HuH-7.5 (cell line): ENCODE measurements around the gene UBE3C.
"Not testable (repeated sequence)": the region's sequence is repeated elsewhere in the genome, so short reads cannot be mapped to it uniquely, and the experiment has no call there.

Experiments used
- DNase-seq: peaks from one replicate; pipeline ENCODE4 v3.0.0; 2011; ENCODE audit warnings: low spot score

UBE3C gene

GRCh38 chr7:157273208-157274093, 134.7 kb downstream of the UBE3C start:
- DNase-seq, result peak; percentile 96

DNA sequence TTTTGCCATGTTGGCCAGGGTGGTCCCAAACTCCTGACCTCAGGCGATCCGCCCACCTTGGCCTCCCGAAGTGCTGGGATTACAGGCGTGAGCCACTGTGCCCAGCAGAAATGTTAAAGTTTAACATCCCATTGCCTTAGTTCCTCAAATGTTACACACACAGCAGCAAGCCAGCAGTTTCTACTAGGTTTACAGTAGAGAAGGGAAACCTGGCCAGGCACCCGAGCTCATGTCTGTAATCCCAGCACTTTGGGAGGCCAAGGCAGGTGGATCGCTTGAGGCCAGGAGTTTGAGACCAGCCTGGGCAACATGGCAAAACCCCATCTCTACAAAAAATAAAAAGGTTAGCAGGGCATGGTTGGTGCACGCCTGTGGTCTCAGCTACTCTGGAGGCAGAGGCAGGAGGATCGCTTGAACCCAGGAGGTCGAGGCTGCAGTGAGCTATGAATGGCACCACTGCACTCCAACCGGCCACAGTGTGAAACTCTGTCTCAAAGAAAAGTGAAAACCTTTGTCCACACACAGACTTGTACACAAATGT, 135.4 kb downstream of the UBE3C start:
- DNase-seq, result not testable (repeated sequence)

DNA sequence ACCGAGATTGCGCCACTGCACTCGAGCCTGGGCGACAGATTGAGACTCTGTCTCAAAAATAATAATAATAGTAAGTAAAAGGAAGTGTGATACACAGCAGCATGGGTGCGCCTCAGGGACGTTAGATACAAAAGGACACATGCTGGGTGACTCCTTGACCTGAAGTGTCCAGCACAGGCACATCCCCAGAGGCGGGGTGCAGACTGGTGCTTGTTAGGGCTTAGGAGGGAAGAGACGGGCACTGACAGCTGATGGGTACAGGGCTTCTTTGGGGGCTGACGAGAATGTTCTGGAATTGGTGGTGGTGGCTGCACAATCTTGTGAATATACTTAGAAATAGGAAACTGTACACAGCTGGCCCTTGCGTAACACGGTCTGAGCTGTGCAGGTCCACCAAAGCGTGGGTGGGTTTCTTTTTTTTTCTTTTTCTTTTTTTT, 136.3 kb downstream of the UBE3C start:
- no peak for DNase-seq

DNA sequence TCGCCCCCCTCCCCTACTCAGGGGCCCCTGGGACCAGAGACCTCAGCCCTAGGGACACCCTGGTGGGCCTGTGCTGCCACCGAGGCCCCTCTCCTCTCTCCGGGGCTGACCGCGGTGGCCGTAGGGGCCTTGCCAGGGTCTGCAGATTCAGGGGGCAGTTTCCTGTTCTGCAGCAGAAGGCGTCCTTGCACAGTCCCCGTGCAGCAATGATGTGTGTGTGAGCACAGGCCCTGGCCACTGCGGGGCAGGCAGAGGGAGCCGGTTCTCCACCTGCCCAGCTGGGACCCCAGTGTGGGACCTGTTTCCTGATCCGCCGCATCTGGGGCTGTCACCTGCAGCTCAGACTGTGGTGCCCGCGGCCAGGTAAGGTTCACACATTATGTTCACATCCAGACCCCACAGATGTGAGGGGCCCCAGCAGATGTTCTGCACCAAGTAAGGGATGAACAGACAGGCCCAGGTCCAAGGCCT, 137.4 kb downstream of the UBE3C start:
- no peak for DNase-seq

- DNase-seq, result no peak
Measured at GRCh38 chr7:157276731-157277562, 138.2 kb downstream of the UBE3C start.

- DNase-seq, result not testable (repeated sequence)
Measured at GRCh38 chr7:157277568-157277967, 138.8 kb downstream of the UBE3C start.

GRCh38 chr7:157278167-157278790, 139.6 kb downstream of the UBE3C start:
- no peak for DNase-seq

- peak; percentile 76 for DNase-seq
Measured at GRCh38 chr7:157278791-157279724, 140.3 kb downstream of the UBE3C start.

DNA sequence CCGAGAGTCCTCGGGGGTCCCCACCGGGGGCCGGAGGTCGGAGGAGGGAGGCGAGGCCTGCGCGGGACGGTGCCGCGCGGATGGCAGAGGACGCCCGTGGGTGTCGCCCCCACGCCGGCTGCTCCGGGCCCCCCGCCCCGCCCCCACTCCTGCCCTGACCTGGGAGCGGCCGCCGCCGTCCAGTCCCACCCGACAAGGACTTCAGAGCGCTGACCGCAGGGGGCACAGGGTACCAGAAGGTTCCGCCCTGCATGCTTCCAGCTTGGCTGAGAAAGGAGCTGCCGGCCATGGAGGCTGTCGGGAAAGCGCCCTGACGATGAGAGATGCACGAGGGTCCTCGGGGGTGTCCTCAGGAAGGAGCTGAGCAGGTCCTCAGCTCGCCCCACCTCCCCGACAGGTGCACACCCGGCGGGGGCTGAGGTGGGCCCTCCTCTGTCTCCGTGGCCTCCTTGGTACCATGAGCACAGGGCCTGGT, 141.1 kb downstream of the UBE3C start:
- DNase-seq, result no peak

- DNase-seq, result no peak
Measured at GRCh38 chr7:157280216-157280841, 141.6 kb downstream of the UBE3C start.

DNA sequence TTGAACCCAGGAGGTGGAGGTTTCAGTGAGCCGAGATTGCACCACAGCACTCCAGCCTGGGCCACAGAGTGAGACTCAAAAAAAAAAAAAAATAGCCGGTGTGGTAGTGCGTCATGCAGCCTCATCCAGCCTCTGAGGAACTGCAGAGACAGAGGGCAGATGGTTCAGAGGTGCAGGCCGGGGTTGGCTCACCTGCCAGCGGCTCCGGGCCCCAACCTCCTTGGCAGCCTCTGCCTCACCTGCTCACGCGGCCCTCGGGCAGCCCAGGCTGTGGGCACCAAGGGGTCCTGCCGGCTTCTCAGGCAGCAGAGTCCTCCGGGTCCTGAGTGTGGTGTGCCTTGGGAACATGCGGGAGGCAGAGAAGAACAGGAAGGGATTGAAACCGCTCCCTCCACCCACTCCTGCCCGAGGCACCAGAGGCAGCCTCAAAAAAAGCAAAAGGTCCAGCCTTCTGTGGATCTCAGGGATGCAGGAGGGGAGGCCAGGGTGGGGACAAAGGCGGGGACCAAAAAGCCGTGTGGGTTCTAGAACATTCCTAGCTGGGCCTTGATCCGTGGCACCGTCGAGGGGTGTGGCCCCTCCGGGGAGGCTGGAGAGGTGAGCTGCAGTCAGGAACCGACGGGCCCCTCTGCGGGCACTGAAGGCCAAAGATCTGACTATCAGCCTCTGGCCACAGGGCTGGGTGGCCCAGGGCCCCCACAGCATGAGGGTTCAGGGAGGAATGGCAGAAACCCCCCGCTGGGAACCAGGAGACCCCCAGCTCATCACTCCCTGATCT, 142.7 kb downstream of the UBE3C start:
- DNase-seq, result no peak

GRCh38 chr7:157282141-157282801, 143.5 kb downstream of the UBE3C start:
- DNase-seq, result no peak

DNA sequence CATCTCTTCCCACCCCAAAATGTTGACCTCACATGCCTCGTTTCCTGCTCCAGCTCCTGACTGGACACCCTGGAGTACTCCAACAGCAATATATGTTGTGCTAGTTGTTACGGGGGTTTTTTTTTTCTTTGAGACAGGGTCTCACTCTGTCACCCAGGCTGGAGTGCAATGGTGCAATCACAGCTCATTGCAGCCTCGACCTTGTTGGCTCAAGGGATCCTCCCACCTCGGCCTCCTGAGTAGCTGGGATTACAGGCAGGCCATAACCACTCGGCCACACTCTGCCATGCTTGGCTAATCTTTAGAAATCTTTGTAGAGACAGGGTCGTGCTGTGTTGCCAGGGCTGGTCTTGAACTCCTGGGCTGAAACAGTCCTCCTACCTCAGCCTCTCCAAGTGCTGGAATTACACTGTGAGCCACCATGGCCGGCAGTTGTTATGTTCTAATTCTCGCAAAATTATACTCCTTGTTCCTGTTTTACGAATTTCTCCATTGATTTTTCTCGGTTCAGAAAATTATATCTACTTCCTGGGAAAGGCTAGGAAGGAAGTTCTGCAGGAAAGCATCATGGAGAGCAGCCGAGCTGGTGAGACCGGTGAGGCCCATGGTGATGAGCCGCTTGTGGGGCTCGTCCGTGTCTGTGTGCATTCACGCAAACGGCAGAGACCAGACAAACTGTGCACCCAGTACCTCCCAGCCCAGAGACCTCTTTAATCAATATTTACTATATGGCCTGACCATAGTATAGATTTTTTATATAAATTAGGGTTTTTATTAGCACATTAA, 145.7 kb downstream of the UBE3C start:
- no peak for DNase-seq

DNA sequence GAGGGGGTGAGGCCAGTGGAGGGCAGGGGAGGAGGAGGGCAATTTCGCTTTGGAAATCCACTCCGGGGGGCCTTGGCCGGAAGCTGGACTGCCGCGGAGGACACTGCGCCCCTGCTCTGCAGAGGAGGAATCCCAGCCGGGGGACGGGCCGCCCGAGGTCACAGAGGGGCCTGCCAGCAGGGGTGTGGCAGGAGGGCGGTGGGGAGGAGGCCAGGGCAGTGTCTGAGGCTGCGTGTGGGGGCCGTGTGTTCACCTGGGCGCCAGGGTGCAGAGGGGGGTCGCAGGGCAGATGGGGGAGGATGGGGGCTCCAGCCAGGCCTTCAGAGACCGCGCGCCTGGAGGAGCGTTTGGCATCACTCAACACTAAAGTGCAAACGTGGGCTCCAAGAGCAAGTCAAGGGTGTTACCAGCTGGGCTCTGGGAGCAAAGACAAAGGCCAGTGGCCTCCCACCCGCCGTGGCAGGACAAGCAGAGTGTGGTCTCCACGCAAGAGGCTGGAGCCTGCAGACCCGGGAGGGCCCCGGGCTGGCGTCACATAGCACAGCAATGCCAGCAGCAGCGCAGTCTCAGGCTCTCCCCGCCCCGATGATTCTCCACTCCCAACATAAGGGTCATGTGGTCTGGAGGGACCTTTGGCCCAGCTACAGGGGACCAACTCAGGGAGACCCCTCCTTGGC, 152.8 kb downstream of the UBE3C start:
- DNase-seq, result no peak

- no peak for DNase-seq
Measured at GRCh38 chr7:157292258-157292657, 153.5 kb downstream of the UBE3C start.

DNA sequence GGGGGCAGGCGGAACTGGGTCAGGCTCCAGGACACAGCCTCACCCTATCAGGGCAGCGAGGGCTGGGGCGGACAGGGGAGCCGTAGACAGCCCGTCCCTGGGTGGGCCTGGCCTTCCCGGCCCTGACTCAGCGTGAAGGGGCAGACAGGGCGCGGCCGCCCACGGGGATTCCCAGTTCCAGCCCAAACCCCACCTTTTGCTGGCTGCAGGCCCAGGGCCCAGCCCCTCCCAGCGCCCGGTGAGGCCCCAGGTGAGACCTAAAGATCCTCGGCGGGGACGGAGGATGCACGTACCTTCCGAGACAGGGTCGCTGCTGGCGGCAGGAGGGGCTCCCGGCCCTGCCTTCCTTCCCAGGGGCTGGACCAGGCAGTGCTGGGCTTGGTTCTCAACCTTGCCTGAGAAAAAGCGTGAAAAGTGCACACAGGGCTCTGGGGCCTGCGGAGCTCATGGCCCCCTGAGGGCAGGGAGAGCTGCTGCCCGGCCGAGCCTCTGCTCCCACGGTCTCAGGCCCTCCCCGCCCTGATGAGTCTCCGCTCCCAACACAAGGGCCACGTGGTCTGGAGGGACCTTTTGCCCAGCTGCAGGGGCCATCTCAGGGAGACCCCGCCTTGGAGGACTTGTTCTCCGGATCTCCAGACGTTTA, 154.2 kb downstream of the UBE3C start:
- DNase-seq, result no peak

GRCh38 chr7:157293413-157293788, 154.7 kb downstream of the UBE3C start:
- no peak for DNase-seq
